B cell (primary cell): ENCODE results near the gene HJURP.

Experiments used
- EZH2 ChIP-seq: IDR thresholded peaks from 2 replicates; pipeline ENCODE4 v1.6.1; 2012; ENCODE audit warnings: borderline replicate concordance, low read depth, mild to moderate bottlenecking, moderate library complexity, low read length; ENCODE audit not compliant: insufficient read depth, poor library complexity, severe bottlenecking
- TF ChIP-seq, protein P1 (sequence below): fragments of 200-600 bp; IDR thresholded peaks from one replicate; pipeline ENCODE4 v1.8.0; 2022; ENCODE audit warnings: antibody characterized with exemption, mild to moderate bottlenecking

DNA sequence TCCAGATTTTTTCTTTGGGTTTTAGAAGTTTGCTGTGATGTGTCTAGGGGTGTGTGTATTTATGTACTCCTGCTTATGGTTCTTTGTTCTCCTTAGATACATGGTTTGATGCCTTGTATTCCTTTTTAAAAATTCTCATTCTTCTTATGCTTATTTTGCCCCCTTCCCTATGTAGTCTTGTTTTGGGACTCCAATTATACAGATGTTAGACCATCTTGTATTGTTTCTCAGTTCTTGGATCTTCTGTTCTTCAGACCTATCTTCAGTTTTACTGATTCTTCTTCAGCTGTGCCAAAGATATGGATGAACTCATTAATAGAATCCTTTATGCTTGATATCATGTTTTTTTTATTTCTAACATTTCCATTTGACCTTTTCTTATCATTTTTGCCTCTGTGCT is 28.0 kb upstream of the HJURP start:
- TF ChIP-seq, protein P1, sequence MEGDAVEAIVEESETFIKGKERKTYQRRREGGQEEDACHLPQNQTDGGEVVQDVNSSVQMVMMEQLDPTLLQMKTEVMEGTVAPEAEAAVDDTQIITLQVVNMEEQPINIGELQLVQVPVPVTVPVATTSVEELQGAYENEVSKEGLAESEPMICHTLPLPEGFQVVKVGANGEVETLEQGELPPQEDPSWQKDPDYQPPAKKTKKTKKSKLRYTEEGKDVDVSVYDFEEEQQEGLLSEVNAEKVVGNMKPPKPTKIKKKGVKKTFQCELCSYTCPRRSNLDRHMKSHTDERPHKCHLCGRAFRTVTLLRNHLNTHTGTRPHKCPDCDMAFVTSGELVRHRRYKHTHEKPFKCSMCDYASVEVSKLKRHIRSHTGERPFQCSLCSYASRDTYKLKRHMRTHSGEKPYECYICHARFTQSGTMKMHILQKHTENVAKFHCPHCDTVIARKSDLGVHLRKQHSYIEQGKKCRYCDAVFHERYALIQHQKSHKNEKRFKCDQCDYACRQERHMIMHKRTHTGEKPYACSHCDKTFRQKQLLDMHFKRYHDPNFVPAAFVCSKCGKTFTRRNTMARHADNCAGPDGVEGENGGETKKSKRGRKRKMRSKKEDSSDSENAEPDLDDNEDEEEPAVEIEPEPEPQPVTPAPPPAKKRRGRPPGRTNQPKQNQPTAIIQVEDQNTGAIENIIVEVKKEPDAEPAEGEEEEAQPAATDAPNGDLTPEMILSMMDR: no peak
- no peak for TF ChIP-seq EZH2
